LNCaP clone FGC (cell line): Measurements from ENCODE around the gene ADD2.

Source experiments
- DNase-seq: peaks from one replicate; pipeline ENCODE4 v3.0.0-alpha.2; 2011; ENCODE audit warnings: low read depth
- H3K4me3 ChIP-seq: 2 replicates; pipeline ENCODE4 v1.5.1; 2011; ENCODE audit warnings: mild to moderate bottlenecking, low read depth, low read length, control low read depth
- TF ChIP-seq, protein P1 (sequence below): IDR thresholded peaks from 2 replicates; pipeline ENCODE4 v1.5.1; 2012; ENCODE audit warnings: mild to moderate bottlenecking; ENCODE audit not compliant: control insufficient read depth, insufficient read depth; ENCODE audit errors: extremely low read depth

ADD2 gene

DNA sequence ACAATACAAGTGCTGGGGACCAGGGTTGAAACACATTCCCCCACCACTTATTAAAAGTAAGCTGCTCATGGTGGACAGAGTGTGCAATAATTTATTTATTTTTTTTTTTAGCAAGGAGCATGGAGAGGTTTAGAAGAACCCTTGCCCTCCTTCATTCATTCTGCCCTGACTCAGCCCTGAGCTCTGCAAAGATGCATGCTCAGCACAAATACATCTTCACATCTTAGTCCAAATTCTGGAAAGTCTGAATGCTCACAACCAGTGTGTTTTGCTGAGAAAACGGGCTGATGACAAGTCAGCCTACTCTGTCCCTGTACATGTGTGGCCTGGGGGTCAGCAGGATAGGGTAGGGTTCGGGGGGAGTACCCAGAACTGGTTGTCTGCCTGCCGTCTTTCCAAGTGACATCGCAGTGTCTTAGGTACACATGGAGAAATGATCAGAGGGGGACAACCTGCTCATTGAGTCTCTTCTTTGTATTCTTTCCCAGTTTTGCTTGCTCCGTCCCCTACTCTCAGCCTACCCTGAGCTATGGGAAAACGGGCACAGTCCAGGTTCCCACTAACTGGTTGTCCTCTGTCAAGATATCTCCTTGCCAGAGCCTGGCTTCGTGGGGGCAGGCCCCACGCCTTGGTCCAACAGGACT is 76.4 kb downstream of the ADD2 start:
- DNase-seq = no peak
- TF ChIP-seq, protein P1, sequence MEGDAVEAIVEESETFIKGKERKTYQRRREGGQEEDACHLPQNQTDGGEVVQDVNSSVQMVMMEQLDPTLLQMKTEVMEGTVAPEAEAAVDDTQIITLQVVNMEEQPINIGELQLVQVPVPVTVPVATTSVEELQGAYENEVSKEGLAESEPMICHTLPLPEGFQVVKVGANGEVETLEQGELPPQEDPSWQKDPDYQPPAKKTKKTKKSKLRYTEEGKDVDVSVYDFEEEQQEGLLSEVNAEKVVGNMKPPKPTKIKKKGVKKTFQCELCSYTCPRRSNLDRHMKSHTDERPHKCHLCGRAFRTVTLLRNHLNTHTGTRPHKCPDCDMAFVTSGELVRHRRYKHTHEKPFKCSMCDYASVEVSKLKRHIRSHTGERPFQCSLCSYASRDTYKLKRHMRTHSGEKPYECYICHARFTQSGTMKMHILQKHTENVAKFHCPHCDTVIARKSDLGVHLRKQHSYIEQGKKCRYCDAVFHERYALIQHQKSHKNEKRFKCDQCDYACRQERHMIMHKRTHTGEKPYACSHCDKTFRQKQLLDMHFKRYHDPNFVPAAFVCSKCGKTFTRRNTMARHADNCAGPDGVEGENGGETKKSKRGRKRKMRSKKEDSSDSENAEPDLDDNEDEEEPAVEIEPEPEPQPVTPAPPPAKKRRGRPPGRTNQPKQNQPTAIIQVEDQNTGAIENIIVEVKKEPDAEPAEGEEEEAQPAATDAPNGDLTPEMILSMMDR = no peak
- H3K4me3 ChIP-seq = no peak overlapping the region

DNA sequence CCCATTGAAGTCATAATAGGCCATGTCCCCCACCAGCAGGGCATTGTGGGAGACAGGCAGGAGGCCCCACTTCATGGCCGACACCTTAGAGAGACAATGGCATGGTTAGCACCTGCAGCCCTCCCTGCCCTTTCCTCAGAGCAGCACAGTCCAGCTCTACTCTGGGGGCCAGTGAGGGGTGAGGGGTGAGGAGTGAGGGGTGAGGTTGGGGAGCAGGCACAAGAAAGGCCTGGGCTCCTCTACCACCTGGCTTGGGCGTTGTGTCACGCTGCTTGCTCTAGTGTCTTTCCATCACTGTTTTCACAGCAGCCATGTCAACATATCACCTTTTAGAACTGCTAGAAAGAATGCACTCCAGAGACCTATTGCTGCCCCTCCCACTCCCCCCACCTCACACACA is 77.2 kb downstream of the ADD2 start:
- no peak for DNase-seq
- TF ChIP-seq, protein P1 = no peak
- H3K4me3 ChIP-seq = no peak overlapping the region

DNA sequence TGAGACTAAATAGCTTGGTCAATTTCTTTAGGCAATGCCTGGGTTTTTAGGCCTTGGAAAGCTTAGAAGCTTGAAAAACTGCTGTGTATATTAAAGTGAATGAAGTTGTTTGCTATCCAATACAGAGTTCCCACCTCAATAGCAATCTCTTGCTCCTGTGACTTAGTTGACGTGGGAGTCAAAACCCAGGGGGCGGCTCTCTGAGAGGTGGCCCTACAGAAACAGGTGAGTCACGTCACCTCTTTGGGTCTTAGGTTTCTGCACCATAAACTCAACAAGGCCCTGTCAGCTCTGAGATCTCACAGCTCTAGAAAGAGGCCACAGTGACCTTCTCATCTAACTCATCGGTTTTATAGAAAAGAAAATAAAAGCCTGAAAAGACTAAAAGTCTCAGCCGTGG is 79.6 kb downstream of the ADD2 start:
- DNase-seq = no peak
- TF ChIP-seq, protein P1 = no peak
- no peak overlapping the region for H3K4me3 ChIP-seq

DNA sequence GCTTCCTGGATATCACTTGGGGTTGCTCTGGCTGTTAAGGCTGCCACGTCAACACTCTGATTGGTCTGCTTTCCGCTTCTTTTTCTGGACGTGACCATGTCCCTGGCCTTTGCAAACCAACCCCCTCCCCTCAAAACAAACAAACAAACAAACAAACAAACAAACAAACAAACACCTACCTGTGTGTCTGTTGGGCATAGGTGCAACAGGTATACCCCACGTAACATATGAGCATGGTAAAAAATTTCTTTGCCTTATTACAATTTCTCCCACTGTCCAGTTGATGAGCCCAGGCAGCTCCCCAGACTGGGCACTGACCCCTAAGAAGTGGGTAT is 80.6 kb downstream of the ADD2 start:
- H3K4me3 ChIP-seq = no peak overlapping the region
- no peak for DNase-seq
- TF ChIP-seq, protein P1 = no peak

DNA sequence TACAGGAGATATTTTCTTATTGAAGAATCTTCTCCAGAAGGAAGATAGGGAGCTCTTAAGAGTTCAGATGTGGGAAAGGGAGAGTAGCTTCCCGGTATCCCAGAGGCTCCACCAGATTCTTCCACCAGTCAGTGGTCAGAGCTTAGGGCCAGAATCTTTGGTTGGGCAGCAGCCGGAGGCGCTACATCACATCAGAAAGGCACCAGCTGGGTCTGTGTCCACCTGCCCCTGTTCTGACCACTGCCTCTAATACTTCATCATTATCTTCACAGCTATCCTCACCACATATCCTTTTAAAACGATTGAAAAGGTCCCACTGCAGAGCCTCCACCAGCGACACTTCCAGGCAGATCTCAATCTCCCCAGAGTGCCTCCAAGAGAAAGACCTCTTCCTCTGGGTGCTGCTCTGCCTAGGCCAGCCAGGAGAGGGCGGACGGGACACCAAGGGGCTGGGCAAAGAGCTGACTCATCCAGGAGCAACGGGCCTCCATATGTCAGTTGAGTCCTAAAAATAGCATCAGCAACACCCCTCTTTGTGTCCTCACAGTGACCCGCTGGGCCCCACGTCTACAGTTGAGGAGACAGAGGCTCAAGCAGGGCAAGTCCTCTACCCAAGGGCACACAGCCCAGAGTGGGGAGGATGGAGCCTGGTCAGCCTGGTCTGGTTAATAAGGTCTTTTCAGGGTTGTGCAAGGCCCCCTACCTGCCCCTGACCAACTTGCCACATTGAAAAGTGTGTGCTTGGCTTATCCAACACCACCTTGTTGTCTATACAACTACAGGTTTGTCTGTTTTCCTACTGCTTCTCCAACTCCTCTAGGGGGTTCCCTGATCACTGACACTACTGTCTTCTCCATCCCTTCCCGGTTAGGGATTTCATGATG is 81.2 kb downstream of the ADD2 start:
- no peak for DNase-seq
- TF ChIP-seq, protein P1 = 0 out of 2 replicates have a peak, but pooled peaks have one; percentile 10

DNA sequence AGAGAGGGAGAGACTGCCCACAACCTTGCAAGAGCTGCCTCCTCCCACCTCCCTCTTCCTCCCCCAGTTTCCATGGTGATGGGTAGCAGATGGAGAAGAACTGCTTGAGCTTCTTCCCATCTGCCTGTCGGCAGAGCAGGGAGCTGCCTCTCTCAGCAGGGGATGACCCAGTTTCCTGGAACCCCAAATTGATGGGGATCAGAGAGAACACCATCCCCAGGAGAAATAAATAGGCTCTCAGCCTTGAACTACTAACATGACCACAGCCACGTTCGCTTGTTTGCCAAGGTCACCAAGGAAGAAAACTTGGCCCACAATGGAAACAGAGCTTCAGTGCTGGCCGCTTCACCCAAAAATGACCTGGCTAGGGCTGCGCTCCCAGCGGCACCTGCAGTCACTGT is 82.2 kb downstream of the ADD2 start:
- TF ChIP-seq, protein P1 = no peak
- H3K4me3 ChIP-seq = no peak overlapping the region
- no peak for DNase-seq

More for the DNA sequence above, 81.2 kb downstream of the ADD2 start:
- H3K4me3 ChIP-seq = no peak overlapping the region
